ENCODE results near the gene TYMP. TPM values are rescaled to one million over a fixed set of nuclear protein-coding genes. Genes with fewer than 3 reads are reported as not detected.

Gene TYMP, protein sequence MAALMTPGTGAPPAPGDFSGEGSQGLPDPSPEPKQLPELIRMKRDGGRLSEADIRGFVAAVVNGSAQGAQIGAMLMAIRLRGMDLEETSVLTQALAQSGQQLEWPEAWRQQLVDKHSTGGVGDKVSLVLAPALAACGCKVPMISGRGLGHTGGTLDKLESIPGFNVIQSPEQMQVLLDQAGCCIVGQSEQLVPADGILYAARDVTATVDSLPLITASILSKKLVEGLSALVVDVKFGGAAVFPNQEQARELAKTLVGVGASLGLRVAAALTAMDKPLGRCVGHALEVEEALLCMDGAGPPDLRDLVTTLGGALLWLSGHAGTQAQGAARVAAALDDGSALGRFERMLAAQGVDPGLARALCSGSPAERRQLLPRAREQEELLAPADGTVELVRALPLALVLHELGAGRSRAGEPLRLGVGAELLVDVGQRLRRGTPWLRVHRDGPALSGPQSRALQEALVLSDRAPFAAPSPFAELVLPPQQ
- 10 to 100 TPM in 1 of 2 experiments, 1 to 10 TPM in 1; 9.9 to 10.0 TPM for total RNA-seq
- 60.4 TPM for polyA plus RNA-seq (2013, experiment 1 of 2)
- polyA plus RNA-seq (2013, experiment 2 of 2) = 37.3 TPM
- total RNA-seq = 4.1 to 86.8 (median 27.6) reads per million in 172 experiments

DNA sequence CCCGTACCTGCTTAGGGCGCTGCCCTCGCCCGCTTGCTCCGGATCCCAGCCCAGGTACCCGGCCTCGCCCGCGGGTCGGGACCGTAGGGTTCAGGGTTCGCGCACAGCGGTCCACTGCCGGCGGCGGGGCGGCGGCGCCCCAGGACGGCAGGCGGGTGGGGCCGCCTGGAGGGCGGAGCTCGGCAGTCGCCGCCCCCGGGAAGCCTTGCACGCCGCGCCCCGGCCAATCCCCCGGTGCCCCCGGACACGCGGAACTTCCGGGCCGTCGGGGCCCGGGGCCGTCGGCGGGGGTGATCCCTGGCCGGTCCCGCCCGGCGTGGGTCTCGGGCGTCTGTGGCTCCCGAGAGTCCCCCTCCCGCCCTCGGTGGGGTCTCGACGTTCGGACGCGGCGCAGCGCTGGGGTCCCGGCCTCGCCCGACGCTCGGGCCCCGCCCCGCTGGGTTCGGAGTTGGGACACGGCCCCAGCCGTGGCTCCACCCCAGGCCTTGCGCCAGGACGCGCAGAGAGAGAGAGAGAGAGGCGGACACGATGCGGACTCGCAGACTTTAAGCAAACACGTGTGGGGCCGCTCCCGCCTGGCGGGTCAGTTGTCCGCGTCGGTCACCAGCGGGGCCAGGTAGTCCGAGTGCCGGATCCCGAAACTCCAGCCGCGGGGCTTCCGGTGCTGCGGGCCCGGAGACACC, at the start of gene TYMP:
TYMP (minus strand) TSS at position 116 of the 683 bp plus-strand sequence. CDS start 303 bp downstream, outside the sequence.
- CTCF ChIA-PET = interaction anchor here (1.0 to 1.8 kb wide), 2 partner anchors 10 to 33 kb away, joined by 5 to 7 read pairs; partner anchors contain the start of gene SYCE3
- H3K4me3 Mint-ChIP-seq = peak within 1 kb of the TSS; percentile 87
- peaks cover 77% of the 10 kb centered on the region for H3K4me1 ChIP-seq (ENCODE audit: insufficient read depth, low read length)
- peaks cover 4% of the 10 kb centered on the region for H3K36me3 Mint-ChIP-seq (ENCODE audit: low read depth)
- intact Hi-C loops (cut with DNase I, micrococcal nuclease) = loop anchor here (2.0 to 5.0 kb wide), 5 partner anchors 15 to 92 kb away; partner anchors contain the start of genes CHKB (in 1 of the 2), KLHDC7B (in 1 of the 2) and SYCE3 (in 1 of the 2)
- H3K27ac Mint-ChIP-seq = peak within 1 kb of the TSS; percentile 90
- no peaks in the 10 kb centered on the region for H3K27me3 ChIP-seq (ENCODE audit: control insufficient read depth in 1 of 2, insufficient read depth in 2 of 2, low read length in 2 of 2)
- H3K4me3 ChIP-seq (ENCODE audit: low read length) = peak within 1 kb of the TSS; percentile 80
- no peaks in the 10 kb centered on the region for H3K9me3 ChIP-seq (ENCODE audit: control insufficient read depth in 1 of 2, insufficient read depth in 1 of 2, low read length in 2 of 2)
- H3K36me3 ChIP-seq (ENCODE audit: insufficient read depth, low read length) = no peaks in the 10 kb centered on the region
- DNase-seq = peak in 10 of 14 experiments; percentile 49 to 84 (median 72)
- ATAC-seq (ENCODE audit: poor library complexity) = no peak
- peak within 1 kb of the TSS; percentile 90 to 98 for H3K27ac ChIP-seq (ENCODE audit: low read depth in 1 of 2, low read length in 2 of 2)
- peaks cover 45% of the 10 kb centered on the region for H3K4me1 Mint-ChIP-seq (ENCODE audit: low read depth)
- POLR2A ChIA-PET = interaction anchor here (1.0 to 6.7 kb wide), 8 partner anchors 8 to 91 kb away, joined by 3 to 258 read pairs (median 8); partner anchors contain the start of genes CHKB, KLHDC7B, LMF2 and NCAPH2
- peaks cover 13% of the 10 kb centered on the region for H3K27me3 Mint-ChIP-seq
- H3K9me3 Mint-ChIP-seq = no peaks in the 10 kb centered on the region
- TF ChIP-seq, protein P1, sequence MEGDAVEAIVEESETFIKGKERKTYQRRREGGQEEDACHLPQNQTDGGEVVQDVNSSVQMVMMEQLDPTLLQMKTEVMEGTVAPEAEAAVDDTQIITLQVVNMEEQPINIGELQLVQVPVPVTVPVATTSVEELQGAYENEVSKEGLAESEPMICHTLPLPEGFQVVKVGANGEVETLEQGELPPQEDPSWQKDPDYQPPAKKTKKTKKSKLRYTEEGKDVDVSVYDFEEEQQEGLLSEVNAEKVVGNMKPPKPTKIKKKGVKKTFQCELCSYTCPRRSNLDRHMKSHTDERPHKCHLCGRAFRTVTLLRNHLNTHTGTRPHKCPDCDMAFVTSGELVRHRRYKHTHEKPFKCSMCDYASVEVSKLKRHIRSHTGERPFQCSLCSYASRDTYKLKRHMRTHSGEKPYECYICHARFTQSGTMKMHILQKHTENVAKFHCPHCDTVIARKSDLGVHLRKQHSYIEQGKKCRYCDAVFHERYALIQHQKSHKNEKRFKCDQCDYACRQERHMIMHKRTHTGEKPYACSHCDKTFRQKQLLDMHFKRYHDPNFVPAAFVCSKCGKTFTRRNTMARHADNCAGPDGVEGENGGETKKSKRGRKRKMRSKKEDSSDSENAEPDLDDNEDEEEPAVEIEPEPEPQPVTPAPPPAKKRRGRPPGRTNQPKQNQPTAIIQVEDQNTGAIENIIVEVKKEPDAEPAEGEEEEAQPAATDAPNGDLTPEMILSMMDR (IDR thresholded peaks at IDR 0.05) = no peak

DNA sequence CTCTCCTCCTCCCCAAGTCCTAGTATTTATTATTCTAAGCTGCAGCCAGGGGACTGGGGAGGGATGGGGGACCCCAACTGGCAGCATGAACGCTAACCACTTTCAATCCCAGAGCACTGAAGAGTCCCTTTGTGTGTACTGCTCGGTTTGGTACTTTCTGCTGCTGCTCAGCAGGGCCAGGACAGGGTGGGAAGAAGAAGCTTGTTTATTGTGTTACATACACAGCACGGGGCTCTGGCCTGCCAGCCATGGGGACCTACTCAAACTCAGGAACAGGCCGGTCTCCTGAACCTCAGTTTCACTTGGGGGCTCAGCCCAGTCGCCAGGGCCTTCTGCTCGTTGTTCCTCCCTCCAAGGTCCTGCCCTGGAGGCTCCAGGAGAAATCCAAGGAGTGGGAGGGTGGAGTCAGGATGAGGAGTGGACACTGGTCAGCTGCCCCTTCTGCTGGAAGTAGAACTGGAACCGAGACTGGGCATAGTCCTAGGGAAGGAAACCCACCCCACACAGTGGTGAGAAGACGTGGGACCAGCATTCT, 49.0 kb upstream of the TYMP start:
- Mint-ChIP-seq H3K36me3 (ENCODE audit: low read depth) (peaks cover 35% of the 10 kb centered on the region), H3K27ac (no peak overlapping the region), H3K27me3 (no peaks in the 10 kb centered on the region), H3K4me3 (no peak overlapping the region), H3K4me1 (ENCODE audit: low read depth) (peaks cover 34% of the 10 kb centered on the region), H3K9me3 (no peaks in the 10 kb centered on the region)
- ATAC-seq (ENCODE audit: poor library complexity) (no peak), DNase-seq (no peak)
- ChIA-PET POLR2A (interaction anchor here (2.2 to 2.4 kb wide), 2 partner anchors 43 to 53 kb away, joined by 10 to 11 read pairs; partner anchors contain the start of gene SCO2), CTCF (interaction anchor here (1.9 kb wide), 1 partner anchor 16 kb away, joined by 5 read pairs; the partner anchor contains the start of gene SYCE3)
- Histone ChIP-seq H3K4me1 (ENCODE audit: insufficient read depth, low read length) (peaks cover 38% of the 10 kb centered on the region), H3K9me3 (ENCODE audit: control insufficient read depth in 1 of 2, insufficient read depth in 1 of 2, low read length in 2 of 2) (no peaks in the 10 kb centered on the region), H3K4me3 (ENCODE audit: low read length) (no peak overlapping the region), H3K27ac (ENCODE audit: low read depth in 1 of 2, low read length in 2 of 2) (no peak overlapping the region), H3K36me3 (ENCODE audit: insufficient read depth, low read length) (peaks cover 23% of the 10 kb centered on the region), H3K27me3 (ENCODE audit: control insufficient read depth in 1 of 2, insufficient read depth in 2 of 2, low read length in 2 of 2) (no peaks in the 10 kb centered on the region)
- TF ChIP-seq, protein P1 (IDR thresholded peaks at IDR 0.05) = no peak
- intact Hi-C loops (cut with DNase I, micrococcal nuclease) = no loop called here

Measured in CD4-positive, alpha-beta T cell (primary cell).